ENCODE results near the gene S100A7A.

S100A7A gene

GRCh38 chr1:153465811-153466636, 49.7 kb downstream of the S100A7A start:
- DNase-seq, result peak; percentile 77

DNA sequence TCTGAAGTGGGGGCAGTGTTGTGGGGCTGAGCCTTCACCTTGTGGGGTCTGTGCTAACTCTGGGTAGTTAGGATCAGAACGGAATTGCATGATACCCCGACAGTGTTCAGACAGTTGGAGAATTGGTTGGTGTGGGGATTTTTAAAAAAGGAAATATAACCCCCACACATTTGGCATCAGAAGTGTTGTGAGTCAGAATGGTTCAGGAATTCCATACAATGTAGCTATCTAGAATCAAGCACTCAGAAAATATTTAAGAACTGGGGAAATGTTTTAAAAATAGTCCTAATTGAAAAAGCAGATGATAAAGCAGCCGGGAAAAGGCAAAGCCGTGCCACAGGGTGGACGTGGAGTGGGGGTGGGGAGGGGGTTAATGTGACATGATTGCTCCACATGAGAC, 50.6 kb downstream of the S100A7A start:
- DNase-seq, result no peak

- no peak for DNase-seq
Measured at GRCh38 chr1:153470707-153471106, 54.4 kb downstream of the S100A7A start.

Data from retina (tissue), 1 donor.